ENCODE results near the gene FOXP1. TPM values are rescaled to one million over a fixed set of nuclear protein-coding genes. Genes with fewer than 3 reads are reported as not detected.
A peak's percentile ranks its signal among the peaks of the same experiment; 100 is the strongest.

Gene FOXP1
- total RNA-seq, 1 donor from 2014 or later = 33.2 TPM

DNA sequence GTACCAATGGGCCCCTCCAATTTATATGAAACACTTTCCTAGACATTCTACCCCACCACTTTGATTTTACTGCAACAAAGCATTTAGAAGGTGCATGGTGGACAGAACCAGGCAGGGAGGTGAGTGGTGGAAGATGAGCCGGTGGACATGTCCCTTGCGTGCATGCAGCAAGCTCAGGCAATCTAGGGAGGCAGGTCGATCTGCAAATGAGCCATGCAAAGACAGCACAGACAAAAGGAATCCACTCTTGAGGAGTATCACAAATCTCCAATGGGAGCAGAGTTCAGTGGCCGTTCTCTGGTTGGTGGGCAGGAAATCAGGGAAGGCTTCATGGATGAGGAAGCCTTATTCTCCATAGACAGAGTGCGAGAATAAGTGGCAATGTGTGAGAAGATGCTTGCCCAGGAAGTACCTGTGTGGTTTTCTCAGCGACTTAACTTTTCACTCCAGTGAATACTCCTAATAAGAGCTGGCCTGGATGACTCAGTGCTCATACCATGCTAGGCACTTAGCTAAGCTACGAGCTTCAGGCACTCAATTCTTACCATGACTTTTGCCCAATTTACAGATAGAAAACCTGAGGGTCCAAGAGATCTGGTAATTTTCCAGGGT is 152.5 kb downstream of the FOXP1 start:
- Histone ChIP-seq H3K27me3 (ENCODE audit: control insufficient read depth, insufficient read depth, low read length) (no peaks in the 10 kb centered on the region), H3K4me3 (ENCODE audit: low read depth, low read length) (no peak overlapping the region), H3K36me3 (ENCODE audit: control insufficient read depth, insufficient read depth, low read length) (no peaks in the 10 kb centered on the region)
- peak; percentile 81 for FAIRE-seq
- TF ChIP-seq, protein P1, sequence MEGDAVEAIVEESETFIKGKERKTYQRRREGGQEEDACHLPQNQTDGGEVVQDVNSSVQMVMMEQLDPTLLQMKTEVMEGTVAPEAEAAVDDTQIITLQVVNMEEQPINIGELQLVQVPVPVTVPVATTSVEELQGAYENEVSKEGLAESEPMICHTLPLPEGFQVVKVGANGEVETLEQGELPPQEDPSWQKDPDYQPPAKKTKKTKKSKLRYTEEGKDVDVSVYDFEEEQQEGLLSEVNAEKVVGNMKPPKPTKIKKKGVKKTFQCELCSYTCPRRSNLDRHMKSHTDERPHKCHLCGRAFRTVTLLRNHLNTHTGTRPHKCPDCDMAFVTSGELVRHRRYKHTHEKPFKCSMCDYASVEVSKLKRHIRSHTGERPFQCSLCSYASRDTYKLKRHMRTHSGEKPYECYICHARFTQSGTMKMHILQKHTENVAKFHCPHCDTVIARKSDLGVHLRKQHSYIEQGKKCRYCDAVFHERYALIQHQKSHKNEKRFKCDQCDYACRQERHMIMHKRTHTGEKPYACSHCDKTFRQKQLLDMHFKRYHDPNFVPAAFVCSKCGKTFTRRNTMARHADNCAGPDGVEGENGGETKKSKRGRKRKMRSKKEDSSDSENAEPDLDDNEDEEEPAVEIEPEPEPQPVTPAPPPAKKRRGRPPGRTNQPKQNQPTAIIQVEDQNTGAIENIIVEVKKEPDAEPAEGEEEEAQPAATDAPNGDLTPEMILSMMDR (IDR thresholded peaks at IDR 0.05; ENCODE audit: insufficient read depth, low read length, severe bottlenecking) = no peak
- peak; percentile 85 for DNase-seq (ENCODE audit: low read depth)

DNA sequence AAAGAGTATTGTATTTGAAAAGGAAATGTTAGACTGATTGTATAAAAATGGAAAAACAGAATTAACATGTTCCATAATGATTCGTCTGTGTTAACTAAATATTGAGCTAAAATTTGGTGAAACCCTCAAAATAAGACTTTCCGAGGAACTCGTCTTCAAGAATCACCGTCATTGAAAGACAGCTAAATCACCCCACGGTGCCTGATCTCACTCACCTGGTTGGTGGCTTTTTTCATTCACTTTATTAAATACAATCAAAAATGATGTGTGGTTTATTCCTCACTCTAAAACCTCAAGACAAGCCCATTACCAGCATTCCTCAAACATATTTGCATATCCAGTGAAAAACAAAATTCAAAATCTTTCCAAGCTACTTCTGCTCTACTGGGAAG is 153.9 kb downstream of the FOXP1 start:
- TF ChIP-seq, protein P1 (IDR thresholded peaks at IDR 0.05; ENCODE audit: insufficient read depth, low read length, severe bottlenecking) = no peak
- H3K4me3 ChIP-seq (ENCODE audit: low read depth, low read length) = no peak overlapping the region
- H3K36me3 ChIP-seq (ENCODE audit: control insufficient read depth, insufficient read depth, low read length) = no peaks in the 10 kb centered on the region
- H3K27me3 ChIP-seq (ENCODE audit: control insufficient read depth, insufficient read depth, low read length) = no peaks in the 10 kb centered on the region
- FAIRE-seq (no peak), DNase-seq (ENCODE audit: low read depth) (no peak)

DNA sequence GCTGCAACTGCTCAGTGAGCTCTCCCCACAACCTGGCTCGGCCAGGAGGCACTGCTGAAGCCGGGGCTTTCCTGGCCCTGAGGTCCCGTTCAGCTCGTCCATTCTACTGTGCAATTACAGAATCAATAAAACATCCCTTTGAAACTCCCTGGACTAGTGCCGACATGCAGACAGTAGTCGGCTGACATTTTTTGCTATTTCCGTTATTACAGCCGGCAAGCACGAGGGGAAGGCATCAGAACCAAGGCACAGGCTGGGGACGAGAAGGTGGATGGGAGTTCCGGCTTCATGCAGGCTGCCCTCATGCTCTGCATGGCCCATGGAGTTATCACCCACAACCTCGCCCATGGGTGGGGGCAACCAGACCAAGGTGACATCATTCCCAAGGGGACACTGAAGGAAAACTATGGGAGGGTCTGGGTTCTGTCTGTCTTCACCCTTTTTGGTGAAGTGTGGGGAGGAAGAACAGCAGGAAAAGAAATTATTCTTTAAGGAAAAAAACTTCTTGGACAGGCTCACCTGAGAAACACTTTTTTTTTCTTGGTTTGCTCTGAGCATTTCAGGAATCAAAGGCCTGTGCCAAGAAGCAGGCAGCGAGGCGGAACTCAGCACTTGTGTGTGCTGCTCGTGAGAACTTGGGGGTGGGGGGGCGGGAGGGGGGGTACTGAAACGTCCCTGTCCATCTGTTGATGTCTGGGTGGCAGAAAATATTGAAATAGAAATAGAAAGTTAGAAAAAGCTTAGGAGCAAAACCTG is 154.5 kb downstream of the FOXP1 start:
- no peaks in the 10 kb centered on the region for H3K27me3 ChIP-seq (ENCODE audit: control insufficient read depth, insufficient read depth, low read length)
- peak; percentile 32 for FAIRE-seq
- peak; percentile 95 for DNase-seq (ENCODE audit: low read depth)
- TF ChIP-seq, protein P1 (IDR thresholded peaks at IDR 0.05; ENCODE audit: insufficient read depth, low read length, severe bottlenecking) = no peak
- no peak overlapping the region for H3K4me3 ChIP-seq (ENCODE audit: low read depth, low read length)
- H3K36me3 ChIP-seq (ENCODE audit: control insufficient read depth, insufficient read depth, low read length) = no peaks in the 10 kb centered on the region

DNA sequence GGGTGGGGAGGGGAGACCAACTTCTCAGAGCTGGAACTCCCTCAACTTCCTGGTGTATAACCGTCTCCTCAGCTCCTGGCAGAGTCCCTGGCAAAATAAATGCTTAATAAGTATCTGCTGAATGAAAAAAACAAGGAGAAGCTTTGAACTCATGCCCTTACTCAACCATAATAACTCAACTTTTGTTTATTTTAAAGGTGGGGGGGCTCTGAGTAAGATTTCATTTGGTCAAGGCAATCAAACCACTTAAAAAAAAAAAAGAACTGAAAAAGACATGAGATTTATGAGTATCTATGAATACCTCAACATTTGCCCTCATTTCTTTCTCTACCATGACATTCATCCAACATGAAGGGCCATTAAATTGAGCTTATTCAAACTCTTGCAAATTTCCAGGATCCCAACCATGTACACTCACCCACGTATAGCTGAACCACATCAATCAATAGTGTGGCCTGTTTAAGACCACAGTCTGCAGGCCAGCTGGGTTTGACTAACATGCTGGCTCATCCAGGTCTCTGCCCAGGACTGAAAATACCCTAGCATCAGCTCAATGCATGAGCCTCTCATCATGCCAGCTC is 157.9 kb downstream of the FOXP1 start:
- FAIRE-seq (no peak), DNase-seq (ENCODE audit: low read depth) (peak; percentile 74)

DNA sequence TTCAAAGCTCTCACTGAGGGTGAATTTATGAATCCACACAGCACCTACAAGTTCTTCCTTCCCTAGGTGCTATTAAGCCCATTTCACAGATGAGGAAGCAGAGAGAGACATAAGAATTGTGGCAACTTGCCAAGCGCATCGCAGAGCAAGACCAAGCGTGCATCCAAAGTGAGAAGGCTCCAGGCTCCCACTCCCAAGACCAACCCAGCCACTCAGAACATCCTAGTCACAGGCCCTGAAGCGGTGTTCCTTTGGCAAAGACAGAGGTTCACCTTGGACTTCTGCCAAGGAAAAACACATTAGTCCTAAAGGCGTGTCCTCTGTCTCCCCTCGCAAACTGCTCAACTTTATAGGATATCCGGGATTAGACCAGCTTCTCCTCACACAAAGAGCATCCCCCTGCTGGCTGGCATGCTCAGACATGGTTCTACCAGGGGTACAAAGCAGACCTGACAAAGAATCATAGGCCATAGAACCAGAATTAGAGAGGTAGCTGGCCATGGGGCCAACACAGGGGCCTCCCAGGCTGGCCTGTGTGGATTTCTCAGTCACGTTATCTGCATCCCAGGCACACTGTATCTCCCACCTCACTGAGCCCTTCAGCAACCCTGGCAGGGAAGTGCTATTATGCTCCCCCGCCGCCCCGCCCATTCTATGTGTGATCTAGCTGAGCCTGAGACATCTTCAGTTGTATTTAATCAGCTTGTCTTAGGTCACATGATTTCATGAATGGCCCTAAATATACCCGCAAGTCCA is 160.2 kb downstream of the FOXP1 start:
- TF ChIP-seq, protein P1 (IDR thresholded peaks at IDR 0.05; ENCODE audit: insufficient read depth, low read length, severe bottlenecking) = peak; percentile 38
- H3K27me3 ChIP-seq (ENCODE audit: control insufficient read depth, insufficient read depth, low read length) = no peaks in the 10 kb centered on the region
- no peak overlapping the region for H3K4me3 ChIP-seq (ENCODE audit: low read depth, low read length)
- FAIRE-seq (peak; percentile 81), DNase-seq (ENCODE audit: low read depth) (peak; percentile 98)
- H3K36me3 ChIP-seq (ENCODE audit: control insufficient read depth, insufficient read depth, low read length) = no peaks in the 10 kb centered on the region

More for the DNA sequence above, 157.9 kb downstream of the FOXP1 start:
- Histone ChIP-seq H3K36me3 (ENCODE audit: control insufficient read depth, insufficient read depth, low read length) (no peaks in the 10 kb centered on the region), H3K4me3 (ENCODE audit: low read depth, low read length) (no peak overlapping the region), H3K27me3 (ENCODE audit: control insufficient read depth, insufficient read depth, low read length) (no peaks in the 10 kb centered on the region)
- TF ChIP-seq, protein P1 (IDR thresholded peaks at IDR 0.05; ENCODE audit: insufficient read depth, low read length, severe bottlenecking) = no peak

Measured in bronchial epithelial cell (primary cell).